Hepatocyte (in vitro differentiated cells): Measurements from ENCODE around the gene IGSF23. TPM values are rescaled to one million over a fixed set of nuclear protein-coding genes. Genes with fewer than 3 reads are reported as not detected.
A peak's percentile ranks its signal among the peaks of the same experiment; 100 is the strongest.

Experiments
- DNase-seq: peaks from one replicate; pipeline ENCODE4 v3.0.0-alpha.2; 2016; ENCODE audit warnings: low spot score
- H2AFZ ChIP-seq: fragments of 200-600 bp; sonication (generic); 2 replicates; pipeline ENCODE4 v1.6.0; 2016; ENCODE audit warnings: antibody characterized with exemption, mild to moderate bottlenecking
- H3K27ac ChIP-seq: fragments of 200-600 bp; sonication (generic); 2 replicates; pipeline ENCODE4 v1.5.1; 2016; ENCODE audit warnings: mild to moderate bottlenecking
- H3K27me3 ChIP-seq: fragments of 200-600 bp; sonication (generic); 2 replicates; pipeline ENCODE4 v1.6.1; 2016
- H3K36me3 ChIP-seq: fragments of 200-600 bp; sonication (generic); replicated peaks from 2 replicates; pipeline ENCODE4 v1.5.1; 2016; ENCODE audit warnings: low read depth; ENCODE audit not compliant: insufficient read depth
- H3K4me1 ChIP-seq: fragments of 200-600 bp; sonication (generic); 2 replicates; pipeline ENCODE4 v1.5.1; 2016; ENCODE audit warnings: mild to moderate bottlenecking, moderate library complexity; ENCODE audit not compliant: insufficient read depth
- H3K4me2 ChIP-seq: fragments of 200-600 bp; sonication (generic); 2 replicates; pipeline ENCODE4 v1.6.0; 2016
- H3K4me3 ChIP-seq: fragments of 200-600 bp; sonication (generic); 2 replicates; pipeline ENCODE4 v1.5.1; 2016; ENCODE audit warnings: mild to moderate bottlenecking
- H3K79me2 ChIP-seq: fragments of 200-600 bp; sonication (generic); 2 replicates; pipeline ENCODE4 v1.6.0; 2017; ENCODE audit warnings: mild to moderate bottlenecking
- H3K9me2 ChIP-seq: fragments of 200-600 bp; sonication (generic); replicated peaks from 2 replicates; pipeline ENCODE4 v1.6.0; 2017; ENCODE audit warnings: mild to moderate bottlenecking; ENCODE audit not compliant: insufficient read depth
- H3K9me3 ChIP-seq: fragments of 200-600 bp; sonication (generic); 2 replicates; pipeline ENCODE4 v1.5.1; 2016; ENCODE audit warnings: low read depth, mild to moderate bottlenecking
- H4K20me1 ChIP-seq: fragments of 200-600 bp; sonication (generic); 2 replicates; pipeline ENCODE4 v1.6.0; 2016; ENCODE audit warnings: mild to moderate bottlenecking; ENCODE audit not compliant: insufficient read depth, poor library complexity, severe bottlenecking
- EZH2 ChIP-seq: fragments of 200-600 bp; sonication (generic); IDR thresholded peaks from 2 replicates; pipeline ENCODE4 v1.6.1; 2016; ENCODE audit warnings: antibody characterized with exemption, mild to moderate bottlenecking, borderline replicate concordance
- EZH2phosphoT487 ChIP-seq: fragments of 200-600 bp; sonication (generic); IDR thresholded peaks from one replicate; pipeline ENCODE4 v1.6.1; 2018; ENCODE audit warnings: antibody characterized with exemption, mild to moderate bottlenecking, low read depth, moderate library complexity; ENCODE audit not compliant: unreplicated experiment, severe bottlenecking
- WGBS: methylation state at CpG from one replicate; pipeline ENCODE4 v1.1.6; 2016; ENCODE audit warnings: low lambda C conversion rate; ENCODE audit errors: missing lambda C conversion rate; 5-methylcytosine and 5-hydroxymethylcytosine counted together
- polyA plus RNA-seq: library from polyadenylated mRNA; unstranded; fragments of >200 nt; fragmentation: Nextera tagmentation; extraction: Ambion mirVana; gene quantifications from 2 replicates; pipeline ENCODE4 v1.2.1, GENCODE V29; 2016
- total RNA-seq: library from RNA; depleted of rRNA; stranded (reverse); fragments of >200 nt; gene quantifications from 2 replicates; pipeline ENCODE4 v1.2.3, GENCODE V29; 2014
- TF ChIP-seq, protein P1 (sequence below): fragments of 200-600 bp; sonication (generic); IDR thresholded peaks from 2 replicates; pipeline ENCODE4 v1.5.1; 2016; ENCODE audit warnings: antibody characterized with exemption, mild to moderate bottlenecking; ENCODE audit not compliant: poor library complexity

Gene IGSF23
- total and polyA plus RNA-seq, 2 experiments from 2014 or later, result 2.1 to 3.8 TPM

DNA sequence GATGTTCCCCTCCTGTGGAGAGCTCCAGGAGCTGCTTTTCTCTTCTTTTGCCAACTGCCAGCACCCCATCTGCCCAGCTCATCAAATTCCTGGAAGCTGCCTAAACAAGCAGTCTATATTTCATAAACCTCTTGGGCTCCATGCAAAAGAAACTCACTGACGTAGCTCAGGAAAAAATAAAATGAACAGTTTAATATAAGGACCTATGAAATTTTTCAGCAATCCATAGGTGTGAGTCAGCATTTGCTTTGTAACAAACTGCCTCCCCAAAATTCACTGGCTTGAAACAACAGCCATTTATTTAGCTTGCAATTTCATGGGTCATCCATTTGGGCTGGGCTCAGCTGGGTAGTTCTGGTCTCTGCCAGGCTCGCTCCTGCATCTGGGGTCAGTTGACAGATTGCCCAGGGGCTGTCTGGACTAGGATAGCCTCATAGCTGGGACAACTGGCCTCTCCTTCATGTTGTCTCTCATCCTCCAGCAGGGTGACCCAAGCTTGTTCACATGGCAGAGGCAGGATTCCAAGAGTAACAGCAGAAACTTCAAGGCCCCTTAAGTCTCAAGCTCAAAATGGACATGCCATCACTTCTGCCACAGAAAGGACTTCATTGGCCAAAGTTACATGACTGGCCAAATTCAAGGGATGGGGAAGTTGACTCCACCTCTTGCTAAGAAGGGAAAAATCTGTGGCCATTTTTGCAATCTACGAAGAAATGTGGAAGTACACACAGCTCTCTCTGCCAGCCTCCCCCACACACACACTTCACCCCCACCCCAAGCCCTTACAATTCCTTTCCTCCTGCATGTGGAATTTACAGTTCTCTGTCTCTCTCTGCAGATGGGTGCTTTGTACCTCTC is 22.4 kb downstream of the IGSF23 start:
- DNase-seq, result no peak
- peak overlapping the region; percentile 96 for H3K27ac ChIP-seq
- 89% methylated on average over 3 of the region's 3 CpGs for WGBS
- H3K79me2 ChIP-seq, result no peaks in the 10 kb centered on the region
- H3K9me2 ChIP-seq, result no peaks in the 10 kb centered on the region
- peaks cover 58% of the 10 kb centered on the region for H3K4me1 ChIP-seq
- H2AFZ ChIP-seq, result no peak overlapping the region
- H3K36me3 ChIP-seq, result no peaks in the 10 kb centered on the region
- H3K4me3 ChIP-seq, result no peak overlapping the region
- TF ChIP-seq, protein P1, sequence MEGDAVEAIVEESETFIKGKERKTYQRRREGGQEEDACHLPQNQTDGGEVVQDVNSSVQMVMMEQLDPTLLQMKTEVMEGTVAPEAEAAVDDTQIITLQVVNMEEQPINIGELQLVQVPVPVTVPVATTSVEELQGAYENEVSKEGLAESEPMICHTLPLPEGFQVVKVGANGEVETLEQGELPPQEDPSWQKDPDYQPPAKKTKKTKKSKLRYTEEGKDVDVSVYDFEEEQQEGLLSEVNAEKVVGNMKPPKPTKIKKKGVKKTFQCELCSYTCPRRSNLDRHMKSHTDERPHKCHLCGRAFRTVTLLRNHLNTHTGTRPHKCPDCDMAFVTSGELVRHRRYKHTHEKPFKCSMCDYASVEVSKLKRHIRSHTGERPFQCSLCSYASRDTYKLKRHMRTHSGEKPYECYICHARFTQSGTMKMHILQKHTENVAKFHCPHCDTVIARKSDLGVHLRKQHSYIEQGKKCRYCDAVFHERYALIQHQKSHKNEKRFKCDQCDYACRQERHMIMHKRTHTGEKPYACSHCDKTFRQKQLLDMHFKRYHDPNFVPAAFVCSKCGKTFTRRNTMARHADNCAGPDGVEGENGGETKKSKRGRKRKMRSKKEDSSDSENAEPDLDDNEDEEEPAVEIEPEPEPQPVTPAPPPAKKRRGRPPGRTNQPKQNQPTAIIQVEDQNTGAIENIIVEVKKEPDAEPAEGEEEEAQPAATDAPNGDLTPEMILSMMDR, result no peak
- TF ChIP-seq EZH2phosphoT487 (no peak), EZH2 (no peak)
- no peaks in the 10 kb centered on the region for H4K20me1 ChIP-seq
- H3K27me3 ChIP-seq, result no peaks in the 10 kb centered on the region
- no peaks in the 10 kb centered on the region for H3K9me3 ChIP-seq
- peak overlapping the region; percentile 3 for H3K4me2 ChIP-seq

GRCh38 chr19:44636439-44637389 is 23.4 kb downstream of the IGSF23 start:
- Histone ChIP-seq H3K27me3 (no peaks in the 10 kb centered on the region), H3K9me3 (no peaks in the 10 kb centered on the region), H3K79me2 (no peaks in the 10 kb centered on the region), H3K9me2 (no peaks in the 10 kb centered on the region), H3K27ac (peak overlapping the region; percentile 96), H3K4me2 (peak overlapping the region; percentile 3), H3K4me3 (no peak overlapping the region), H3K36me3 (no peaks in the 10 kb centered on the region), H2AFZ (no peak overlapping the region), H4K20me1 (no peaks in the 10 kb centered on the region), H3K4me1 (peaks cover 61% of the 10 kb centered on the region)
- no peak for DNase-seq
- WGBS, result 84% methylated on average over 11 of the region's 11 CpGs
- TF ChIP-seq, protein P1, result no peak
- TF ChIP-seq EZH2, result no peak
- no peak for TF ChIP-seq EZH2phosphoT487

DNA sequence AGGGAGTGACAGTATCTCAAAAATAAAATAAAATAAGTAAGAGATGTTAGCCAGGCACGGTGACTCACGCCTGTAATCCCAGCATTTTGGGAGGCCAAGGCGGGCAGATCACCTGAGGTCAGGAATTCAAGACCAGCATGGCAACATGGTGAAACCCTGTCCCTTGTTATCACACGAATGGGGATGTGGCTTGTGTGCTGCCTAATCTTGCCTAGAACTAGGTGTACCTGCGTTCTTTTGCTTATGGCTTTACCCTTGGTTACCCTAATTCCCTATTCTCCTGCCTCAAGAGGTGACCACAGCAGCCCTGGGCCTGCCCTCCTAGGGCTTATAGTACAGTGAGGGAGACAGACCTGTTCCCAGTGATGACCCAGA is 24.0 kb downstream of the IGSF23 start:
- H4K20me1 ChIP-seq, result no peaks in the 10 kb centered on the region
- H3K9me2 ChIP-seq, result no peaks in the 10 kb centered on the region
- no peak overlapping the region for H3K4me2 ChIP-seq
- H3K79me2 ChIP-seq, result peaks cover 3% of the 10 kb centered on the region
- H3K9me3 ChIP-seq, result no peaks in the 10 kb centered on the region
- WGBS, result 84% methylated on average over 5 of the region's 5 CpGs
- H3K4me3 ChIP-seq, result no peak overlapping the region
- H3K4me1 ChIP-seq, result peaks cover 61% of the 10 kb centered on the region
- H2AFZ ChIP-seq, result no peak overlapping the region
- no peaks in the 10 kb centered on the region for H3K27me3 ChIP-seq
- no peaks in the 10 kb centered on the region for H3K36me3 ChIP-seq
- DNase-seq, result no peak
- peak overlapping the region; percentile 96 for H3K27ac ChIP-seq
- TF ChIP-seq, protein P1, result no peak
- TF ChIP-seq EZH2phosphoT487 (no peak), EZH2 (no peak)
